ENCODE data around the gene FILIP1.

- TF ChIP-seq, protein P1, sequence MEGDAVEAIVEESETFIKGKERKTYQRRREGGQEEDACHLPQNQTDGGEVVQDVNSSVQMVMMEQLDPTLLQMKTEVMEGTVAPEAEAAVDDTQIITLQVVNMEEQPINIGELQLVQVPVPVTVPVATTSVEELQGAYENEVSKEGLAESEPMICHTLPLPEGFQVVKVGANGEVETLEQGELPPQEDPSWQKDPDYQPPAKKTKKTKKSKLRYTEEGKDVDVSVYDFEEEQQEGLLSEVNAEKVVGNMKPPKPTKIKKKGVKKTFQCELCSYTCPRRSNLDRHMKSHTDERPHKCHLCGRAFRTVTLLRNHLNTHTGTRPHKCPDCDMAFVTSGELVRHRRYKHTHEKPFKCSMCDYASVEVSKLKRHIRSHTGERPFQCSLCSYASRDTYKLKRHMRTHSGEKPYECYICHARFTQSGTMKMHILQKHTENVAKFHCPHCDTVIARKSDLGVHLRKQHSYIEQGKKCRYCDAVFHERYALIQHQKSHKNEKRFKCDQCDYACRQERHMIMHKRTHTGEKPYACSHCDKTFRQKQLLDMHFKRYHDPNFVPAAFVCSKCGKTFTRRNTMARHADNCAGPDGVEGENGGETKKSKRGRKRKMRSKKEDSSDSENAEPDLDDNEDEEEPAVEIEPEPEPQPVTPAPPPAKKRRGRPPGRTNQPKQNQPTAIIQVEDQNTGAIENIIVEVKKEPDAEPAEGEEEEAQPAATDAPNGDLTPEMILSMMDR (IDR thresholded peaks at IDR 0.05), result no peak
- no peak for TF ChIP-seq POLR2A (IDR thresholded peaks at IDR 0.05)
Observed at GRCh38 chr6:75494290-75494689, 690 bp upstream of the FILIP1 start.

Data from body of pancreas (tissue), 4 donors.